Measurements from ENCODE around the gene LBHD1.
"Not testable (repeated sequence)": the region's sequence is repeated elsewhere in the genome, so short reads cannot be mapped to it uniquely, and the experiment has no call there.

Gene LBHD1

DNA sequence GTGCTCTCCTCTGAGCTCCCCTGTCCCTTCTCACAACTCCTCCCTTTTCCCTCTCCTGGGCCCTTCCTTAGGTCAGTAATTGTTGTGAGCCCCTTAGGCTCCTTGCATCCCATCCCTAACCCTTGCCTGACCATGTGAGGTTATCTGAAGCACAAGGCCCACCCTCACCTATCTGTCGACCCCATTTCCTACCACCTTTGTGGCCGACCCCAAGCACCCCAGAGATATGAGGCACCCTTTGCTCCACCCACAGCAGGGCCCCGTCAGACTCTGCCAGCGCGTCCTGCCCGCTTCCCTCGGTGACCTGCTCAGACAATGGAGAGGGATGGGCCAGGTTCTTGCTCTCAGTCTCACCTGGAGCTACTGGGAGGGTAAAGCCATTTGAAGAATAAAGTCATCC is 36.7 kb upstream of the LBHD1 start:
- Histone ChIP-seq H3K4me3 (ENCODE audit: low read depth, low read length) (peak overlapping the region; percentile 99), H3K36me3 (ENCODE audit: control insufficient read depth, insufficient read depth, low read length) (peaks cover 10% of the 10 kb centered on the region), H3K4me1 (ENCODE audit: control insufficient read depth, insufficient read depth, low read length) (peaks cover 8% of the 10 kb centered on the region), H3K9ac (ENCODE audit: low read depth, low read length) (peak overlapping the region; percentile 93), H3K9me3 (ENCODE audit: control insufficient read depth, insufficient read depth, low read length) (no peaks in the 10 kb centered on the region), H3K27me3 (ENCODE audit: control insufficient read depth, insufficient read depth, low read length) (no peaks in the 10 kb centered on the region)

DNA sequence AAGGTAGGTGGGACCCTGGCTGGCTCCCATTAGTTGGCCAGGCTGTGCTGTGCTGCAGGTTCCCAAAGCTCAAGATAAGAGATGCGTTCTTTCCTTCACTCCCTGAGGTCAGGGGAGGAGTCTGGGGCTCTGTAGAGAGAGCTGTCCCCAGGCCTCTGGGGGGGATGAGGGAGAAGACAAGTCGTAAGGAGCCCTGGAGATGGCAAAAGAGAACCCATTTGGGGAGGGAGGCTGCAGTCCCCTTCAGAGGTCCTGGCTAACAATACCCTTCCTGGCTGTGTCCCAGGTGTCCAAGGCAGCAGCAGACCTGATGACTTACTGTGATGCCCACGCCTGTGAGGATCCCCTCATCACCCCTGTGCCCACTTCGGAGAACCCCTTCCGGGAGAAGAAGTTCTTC is 36.3 kb upstream of the LBHD1 start:
- H3K4me1 ChIP-seq (ENCODE audit: control insufficient read depth, insufficient read depth, low read length): peaks cover 8% of the 10 kb centered on the region
- H3K9ac ChIP-seq (ENCODE audit: low read depth, low read length): peak overlapping the region; percentile 93
- no peaks in the 10 kb centered on the region for H3K9me3 ChIP-seq (ENCODE audit: control insufficient read depth, insufficient read depth, low read length)
- peaks cover 10% of the 10 kb centered on the region for H3K36me3 ChIP-seq (ENCODE audit: control insufficient read depth, insufficient read depth, low read length)
- no peaks in the 10 kb centered on the region for H3K27me3 ChIP-seq (ENCODE audit: control insufficient read depth, insufficient read depth, low read length)
- H3K4me3 ChIP-seq (ENCODE audit: low read depth, low read length): peak overlapping the region; percentile 99

DNA sequence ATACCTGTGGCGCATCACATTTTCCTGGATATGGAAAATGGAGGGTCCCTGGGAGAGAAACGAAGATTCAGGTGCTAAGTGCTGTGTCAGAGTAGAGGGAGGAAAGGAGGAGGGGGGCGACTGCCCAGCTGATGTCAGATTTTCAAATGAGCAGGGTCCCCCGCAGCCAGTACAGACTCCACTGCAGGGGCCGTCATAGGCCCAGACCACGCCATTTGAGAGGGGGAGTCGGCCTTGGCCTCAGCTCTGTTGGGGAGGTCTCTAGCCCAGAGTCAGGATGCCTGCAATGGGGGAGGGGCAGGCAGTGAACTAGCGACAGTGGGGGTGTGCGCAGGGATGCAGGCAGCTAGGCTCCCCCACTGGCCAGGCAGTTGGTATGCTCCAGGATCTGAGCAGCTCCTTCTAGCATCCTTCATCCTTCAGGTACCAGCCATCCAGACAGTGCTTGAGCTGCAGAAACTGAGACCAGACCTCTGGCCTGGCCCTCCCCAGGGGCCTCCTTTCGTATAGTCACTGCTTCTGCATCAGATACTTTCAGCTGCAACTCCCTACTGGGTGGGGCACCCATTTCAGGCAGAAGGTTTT is 35.3 kb upstream of the LBHD1 start, which contains the start of the genes BSCL2 and GNG3:
Gene BSCL2 (minus strand): TSS at position 148 of the 585 bp plus-strand sequence. CDS start 229 bp downstream, outside the sequence.
Gene GNG3 (plus strand): TSS at position 400 of the 585 bp plus-strand sequence. CDS start 620 bp downstream, outside the sequence.
- no peaks in the 10 kb centered on the region for H3K9me3 ChIP-seq (ENCODE audit: control insufficient read depth, insufficient read depth, low read length)
- peak within 1 kb of the TSS; percentile 99 for H3K4me3 ChIP-seq (ENCODE audit: low read depth, low read length)
- no peaks in the 10 kb centered on the region for H3K27me3 ChIP-seq (ENCODE audit: control insufficient read depth, insufficient read depth, low read length)
- H3K4me1 ChIP-seq (ENCODE audit: control insufficient read depth, insufficient read depth, low read length): peaks cover 8% of the 10 kb centered on the region
- H3K9ac ChIP-seq (ENCODE audit: low read depth, low read length): peak within 1 kb of the TSS; percentile 74
- peaks cover 8% of the 10 kb centered on the region for H3K36me3 ChIP-seq (ENCODE audit: control insufficient read depth, insufficient read depth, low read length)

DNA sequence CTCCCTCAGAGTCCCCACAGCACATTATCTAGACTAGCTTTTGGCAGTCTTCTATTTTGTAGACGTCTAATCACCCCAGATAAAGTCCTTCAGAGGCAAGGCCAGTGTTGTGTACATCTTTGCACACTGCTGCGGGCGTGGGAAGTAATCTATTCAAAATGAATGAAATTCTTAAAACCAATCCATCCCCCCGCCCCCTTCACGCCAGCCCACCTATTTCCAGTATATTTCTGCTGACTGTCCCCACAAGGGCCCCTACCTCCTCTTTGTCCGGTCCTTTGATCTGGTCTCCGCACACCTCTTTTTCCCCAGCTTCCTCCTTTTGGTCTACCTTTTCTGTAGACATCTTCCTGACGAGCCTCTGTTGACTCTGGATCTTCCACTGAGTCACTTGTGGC is 34.8 kb upstream of the LBHD1 start:
- H3K4me3 ChIP-seq (ENCODE audit: low read depth, low read length): peak overlapping the region; percentile 94

DNA sequence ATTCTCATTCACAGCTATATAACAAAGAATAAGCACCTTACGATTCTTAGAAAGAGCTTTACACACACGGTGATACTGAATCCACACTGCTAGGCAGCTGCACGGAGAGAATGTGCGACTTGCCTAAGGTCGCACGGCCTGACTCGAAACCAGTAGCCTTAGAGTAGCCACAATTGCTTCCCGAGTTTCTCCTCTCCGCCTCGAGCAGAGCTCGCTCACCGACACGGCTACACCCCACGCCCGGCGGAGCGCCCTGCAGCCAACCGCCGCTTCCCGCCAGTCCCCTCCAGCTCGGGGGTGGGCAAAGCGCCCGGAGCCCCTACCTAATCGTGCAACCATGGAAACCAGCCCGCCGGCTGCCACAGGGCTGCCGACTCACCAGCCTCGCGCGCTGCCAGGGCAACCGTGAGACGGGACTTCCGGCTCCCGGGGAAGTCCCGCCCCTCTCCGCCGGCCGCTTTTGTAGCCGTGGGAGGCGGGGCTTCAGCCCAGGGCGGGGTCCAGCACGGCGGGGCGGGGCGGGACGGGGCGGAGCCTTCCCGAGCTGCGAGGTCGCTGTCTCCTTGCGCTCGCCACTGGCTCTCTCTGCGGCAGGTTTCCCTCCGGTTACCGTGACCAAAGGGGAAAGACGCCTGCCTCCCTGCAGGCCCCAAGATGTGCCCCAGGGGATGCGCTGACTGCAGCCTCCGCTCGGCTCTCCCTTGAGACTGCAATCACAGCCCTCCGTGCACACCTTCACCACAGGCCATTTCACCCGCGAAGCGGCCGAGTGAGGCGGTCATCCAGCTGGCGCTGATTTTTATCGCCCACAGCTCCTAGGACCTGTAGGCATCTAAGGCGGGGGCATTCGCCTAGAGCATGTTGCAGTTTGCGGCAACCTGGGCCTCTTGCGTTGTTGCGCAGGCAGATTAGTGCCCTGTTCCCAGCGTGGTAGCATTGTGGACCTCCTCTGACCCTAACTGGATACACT is 34.1 kb upstream of the LBHD1 start:
- H3K27me3 ChIP-seq (ENCODE audit: control insufficient read depth, insufficient read depth, low read length): no peaks in the 10 kb centered on the region
- H3K4me1 ChIP-seq (ENCODE audit: control insufficient read depth, insufficient read depth, low read length): peaks cover 8% of the 10 kb centered on the region
- peak overlapping the region; percentile 74 for H3K9ac ChIP-seq (ENCODE audit: low read depth, low read length)
- H3K9me3 ChIP-seq (ENCODE audit: control insufficient read depth, insufficient read depth, low read length): no peaks in the 10 kb centered on the region
- H3K4me3 ChIP-seq (ENCODE audit: low read depth, low read length): peak overlapping the region; percentile 94
- peaks cover 3% of the 10 kb centered on the region for H3K36me3 ChIP-seq (ENCODE audit: control insufficient read depth, insufficient read depth, low read length)

More for the DNA sequence above, 34.8 kb upstream of the LBHD1 start:
- Histone ChIP-seq H3K4me1 (ENCODE audit: control insufficient read depth, insufficient read depth, low read length) (peaks cover 8% of the 10 kb centered on the region), H3K27me3 (ENCODE audit: control insufficient read depth, insufficient read depth, low read length) (no peaks in the 10 kb centered on the region), H3K9me3 (ENCODE audit: control insufficient read depth, insufficient read depth, low read length) (no peaks in the 10 kb centered on the region), H3K36me3 (ENCODE audit: control insufficient read depth, insufficient read depth, low read length) (peaks cover 5% of the 10 kb centered on the region), H3K9ac (ENCODE audit: low read depth, low read length) (peak overlapping the region; percentile 74)

GRCh38 chr11:62705413-62705812 is 33.3 kb upstream of the LBHD1 start:
- Histone ChIP-seq H3K9ac (ENCODE audit: low read depth, low read length) (no peak overlapping the region), H3K27me3 (ENCODE audit: control insufficient read depth, insufficient read depth, low read length) (no peaks in the 10 kb centered on the region), H3K4me3 (ENCODE audit: low read depth, low read length) (peak overlapping the region; percentile 77), H3K9me3 (ENCODE audit: control insufficient read depth, insufficient read depth, low read length) (no peaks in the 10 kb centered on the region), H3K4me1 (ENCODE audit: control insufficient read depth, insufficient read depth, low read length) (peaks cover 8% of the 10 kb centered on the region), H3K36me3 (ENCODE audit: control insufficient read depth, insufficient read depth, low read length) (peaks cover 5% of the 10 kb centered on the region)

DNA sequence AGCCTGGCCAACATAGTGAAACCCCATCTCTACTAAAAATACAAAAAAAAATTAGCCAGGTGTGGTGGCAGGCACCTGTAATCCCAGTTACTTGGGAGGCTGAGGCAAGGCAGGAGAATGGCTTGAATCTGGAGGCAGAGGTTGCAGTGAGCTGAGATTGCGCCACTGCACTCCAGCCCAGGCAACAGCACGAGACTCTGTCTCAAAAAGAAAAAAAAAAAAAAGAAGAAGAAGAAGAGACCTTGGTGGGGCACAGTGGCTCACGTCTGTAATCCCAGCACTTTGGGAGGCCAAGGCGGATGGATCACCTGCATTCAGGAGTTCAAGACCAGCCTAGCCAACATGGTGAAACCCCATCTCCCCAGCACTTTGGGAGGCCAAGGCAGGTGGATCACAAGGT is 31.9 kb upstream of the LBHD1 start:
- not testable (repeated sequence) for H3K9ac ChIP-seq (ENCODE audit: low read depth, low read length); H3K27me3 ChIP-seq (ENCODE audit: control insufficient read depth, insufficient read depth, low read length); H3K36me3 ChIP-seq (ENCODE audit: control insufficient read depth, insufficient read depth, low read length); H3K4me3 ChIP-seq (ENCODE audit: low read depth, low read length); H3K9me3 ChIP-seq (ENCODE audit: control insufficient read depth, insufficient read depth, low read length); H3K4me1 ChIP-seq (ENCODE audit: control insufficient read depth, insufficient read depth, low read length)

DNA sequence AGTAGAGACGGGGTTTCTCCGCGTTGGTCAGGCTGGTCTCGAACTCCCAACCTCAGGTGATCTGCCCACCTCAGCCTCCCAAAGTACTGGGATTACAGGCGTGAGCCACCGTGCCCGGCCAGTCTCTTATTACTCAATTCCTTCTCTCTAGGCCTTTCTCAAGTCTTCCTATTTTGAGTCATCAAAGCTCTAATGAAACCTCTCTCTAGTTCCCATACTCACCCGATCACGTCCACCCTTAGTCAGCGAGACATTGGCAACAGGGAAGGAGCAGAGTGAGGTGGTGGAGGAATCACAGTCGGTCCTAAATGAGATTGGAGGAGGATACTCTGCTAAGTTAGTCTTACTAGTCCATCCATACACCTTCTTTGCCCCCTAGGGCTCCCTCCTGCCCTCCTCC is 30.2 kb upstream of the LBHD1 start:
- Histone ChIP-seq H3K4me1 (ENCODE audit: control insufficient read depth, insufficient read depth, low read length) (no peaks in the 10 kb centered on the region), H3K27me3 (ENCODE audit: control insufficient read depth, insufficient read depth, low read length) (no peaks in the 10 kb centered on the region)

GRCh38 chr11:62694455-62695167 is 22.5 kb upstream of the LBHD1 start:
- Histone ChIP-seq H3K4me3 (ENCODE audit: low read depth, low read length) (no peak overlapping the region), H3K36me3 (ENCODE audit: control insufficient read depth, insufficient read depth, low read length) (peaks cover 19% of the 10 kb centered on the region), H3K9me3 (ENCODE audit: control insufficient read depth, insufficient read depth, low read length) (no peaks in the 10 kb centered on the region), H3K4me1 (ENCODE audit: control insufficient read depth, insufficient read depth, low read length) (peaks cover under 1% of the 10 kb centered on the region), H3K27me3 (ENCODE audit: control insufficient read depth, insufficient read depth, low read length) (no peaks in the 10 kb centered on the region), H3K9ac (ENCODE audit: low read depth, low read length) (no peak overlapping the region)

More for the DNA sequence above, 30.2 kb upstream of the LBHD1 start:
- H3K36me3 ChIP-seq (ENCODE audit: control insufficient read depth, insufficient read depth, low read length): peaks cover 5% of the 10 kb centered on the region
- no peak overlapping the region for H3K9ac ChIP-seq (ENCODE audit: low read depth, low read length)
- no peak overlapping the region for H3K4me3 ChIP-seq (ENCODE audit: low read depth, low read length)
- H3K9me3 ChIP-seq (ENCODE audit: control insufficient read depth, insufficient read depth, low read length): no peaks in the 10 kb centered on the region

DNA sequence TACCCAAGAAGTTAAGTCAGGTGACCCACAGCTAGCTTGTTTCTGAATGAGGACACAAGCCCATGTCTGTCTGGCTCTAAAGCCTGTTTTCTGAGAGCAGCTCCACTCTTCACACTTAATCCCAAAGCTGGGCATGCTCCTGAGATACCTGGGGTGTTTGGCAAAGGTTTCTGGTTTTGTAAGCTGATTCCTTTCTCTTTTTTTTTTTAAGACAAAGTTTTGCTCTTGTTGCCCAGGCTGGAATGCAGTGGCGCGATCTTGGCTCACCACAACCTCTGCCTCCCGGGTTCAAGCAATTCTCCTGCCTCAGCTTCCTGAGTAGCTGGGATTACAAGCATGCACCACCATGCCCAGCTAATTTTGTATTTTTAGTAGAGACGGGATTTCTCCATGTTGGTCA is 21.6 kb upstream of the LBHD1 start:
- not testable (repeated sequence) for H3K9ac ChIP-seq (ENCODE audit: low read depth, low read length); H3K4me3 ChIP-seq (ENCODE audit: low read depth, low read length); H3K4me1 ChIP-seq (ENCODE audit: control insufficient read depth, insufficient read depth, low read length); H3K27me3 ChIP-seq (ENCODE audit: control insufficient read depth, insufficient read depth, low read length); H3K9me3 ChIP-seq (ENCODE audit: control insufficient read depth, insufficient read depth, low read length)
- peaks cover 19% of the 10 kb centered on the region for H3K36me3 ChIP-seq (ENCODE audit: control insufficient read depth, insufficient read depth, low read length)

DNA sequence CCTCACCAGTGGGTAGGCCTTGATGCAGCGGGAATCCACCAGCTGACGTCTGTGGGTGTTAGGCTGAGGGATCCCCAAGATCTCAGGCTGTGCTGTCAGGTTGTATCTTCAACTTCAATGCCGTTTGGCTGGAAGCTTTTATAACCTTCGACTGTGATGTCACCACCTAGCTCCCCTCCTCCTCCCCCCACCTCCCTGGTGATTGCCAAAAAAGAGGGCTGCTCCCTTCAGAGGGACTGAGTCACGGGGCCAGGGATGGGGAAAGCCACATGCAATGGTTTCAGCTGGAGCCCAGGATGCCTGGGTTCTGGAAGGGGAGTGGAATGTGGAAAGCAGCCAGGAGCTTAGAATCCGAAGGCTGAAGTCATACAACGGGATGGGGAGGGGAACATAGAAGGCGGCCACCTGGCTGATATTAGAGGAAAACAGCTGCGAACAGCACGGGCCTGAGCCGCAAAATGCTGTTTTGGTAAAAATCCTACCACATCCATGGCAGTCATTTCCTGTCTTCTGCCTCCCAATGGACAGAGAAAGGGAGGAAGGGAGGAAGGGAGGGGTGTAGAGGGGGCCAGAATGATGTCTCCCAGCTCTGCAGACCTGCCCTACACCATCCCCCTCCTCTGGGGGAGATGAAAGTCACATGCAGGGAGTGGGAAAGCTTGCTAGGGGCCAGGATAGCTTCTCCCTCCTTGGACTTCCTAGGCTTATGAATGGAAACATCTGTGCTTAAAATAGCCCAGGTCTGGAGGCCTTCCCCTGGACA is 17.5 kb upstream of the LBHD1 start, which contains the start of gene LRRN4CL:
Gene LRRN4CL (minus strand): TSS at position 110 of the 763 bp plus-strand sequence. CDS start 1,022 bp downstream, outside the sequence.
- H3K27me3 ChIP-seq (ENCODE audit: control insufficient read depth, insufficient read depth, low read length): no peaks in the 10 kb centered on the region
- H3K36me3 ChIP-seq (ENCODE audit: control insufficient read depth, insufficient read depth, low read length): peaks cover 19% of the 10 kb centered on the region
- H3K4me3 ChIP-seq (ENCODE audit: low read depth, low read length): no peak within 1 kb of the TSS
- no peak within 1 kb of the TSS for H3K9ac ChIP-seq (ENCODE audit: low read depth, low read length)
- peaks cover 4% of the 10 kb centered on the region for H3K4me1 ChIP-seq (ENCODE audit: control insufficient read depth, insufficient read depth, low read length)
- no peaks in the 10 kb centered on the region for H3K9me3 ChIP-seq (ENCODE audit: control insufficient read depth, insufficient read depth, low read length)
